Measurements from ENCODE around the gene PNLIPRP2. TPM values are rescaled to one million over a fixed set of nuclear protein-coding genes. Genes with fewer than 3 reads are reported as not detected.

Gene PNLIPRP2
- total and polyA plus RNA-seq, 7 donors, result 0.01 to 0.91 (median 0.14) TPM; not detected in 3

DNA sequence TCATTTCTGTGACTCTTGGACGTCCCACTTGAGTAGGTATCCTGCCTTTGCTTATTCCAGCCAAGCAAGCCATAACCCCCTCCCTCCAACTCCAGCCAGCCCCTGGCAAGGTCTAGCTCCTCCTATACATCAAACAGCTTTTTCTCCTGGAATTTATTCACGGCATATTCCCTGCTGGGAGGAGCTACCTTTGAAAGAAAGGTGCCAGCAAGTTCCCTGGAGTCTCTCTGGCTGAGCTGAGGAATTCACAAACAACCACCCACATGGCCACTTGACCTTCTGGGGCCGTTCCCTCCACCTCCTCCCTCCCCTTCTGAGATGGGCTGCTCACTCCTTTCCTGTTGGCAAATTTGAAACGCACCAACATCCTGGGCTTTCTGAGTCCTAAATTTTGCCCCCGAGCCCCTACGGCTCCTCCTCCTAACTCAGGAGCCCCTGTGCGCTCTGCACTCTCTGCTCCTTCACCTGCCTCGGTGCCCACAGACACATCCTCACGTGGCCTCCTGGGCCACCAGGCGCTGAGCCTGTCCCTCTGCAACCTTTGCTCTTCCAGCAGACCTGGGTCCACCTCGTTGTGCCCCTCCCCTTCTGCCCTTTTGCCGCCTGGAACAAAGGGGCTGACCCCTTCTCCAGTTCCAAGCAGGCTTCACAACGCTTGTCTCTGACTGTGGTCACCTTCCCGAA lies 73.6 kb downstream of the PNLIPRP2 start:
- no peaks in the 10 kb centered on the region for H3K9me3 ChIP-seq
- no peak overlapping the region for H3K27ac ChIP-seq
- H3K27me3 ChIP-seq (ENCODE audit: insufficient read depth in 3 of 3, low read length in 2 of 3), result no peaks in the 10 kb centered on the region
- intact Hi-C loops (cut with DNase I), result loop anchor here in 1 of 2 donors (5.0 kb wide), 1 partner anchor 43 kb away; no protein-coding TSS in a partner anchor
- H3K4me1 ChIP-seq, result no peaks in the 10 kb centered on the region
- WGBS, 3 donors, result 69 to 76% (median 69%) methylated on average over 14 of the region's 14 CpGs
- peaks cover 0 to 10% of the 10 kb centered on the region in 2 donors for H3K36me3 ChIP-seq (ENCODE audit: insufficient read depth in 1 of 2, low read depth in 1 of 2)
- TF ChIP-seq, protein P1, sequence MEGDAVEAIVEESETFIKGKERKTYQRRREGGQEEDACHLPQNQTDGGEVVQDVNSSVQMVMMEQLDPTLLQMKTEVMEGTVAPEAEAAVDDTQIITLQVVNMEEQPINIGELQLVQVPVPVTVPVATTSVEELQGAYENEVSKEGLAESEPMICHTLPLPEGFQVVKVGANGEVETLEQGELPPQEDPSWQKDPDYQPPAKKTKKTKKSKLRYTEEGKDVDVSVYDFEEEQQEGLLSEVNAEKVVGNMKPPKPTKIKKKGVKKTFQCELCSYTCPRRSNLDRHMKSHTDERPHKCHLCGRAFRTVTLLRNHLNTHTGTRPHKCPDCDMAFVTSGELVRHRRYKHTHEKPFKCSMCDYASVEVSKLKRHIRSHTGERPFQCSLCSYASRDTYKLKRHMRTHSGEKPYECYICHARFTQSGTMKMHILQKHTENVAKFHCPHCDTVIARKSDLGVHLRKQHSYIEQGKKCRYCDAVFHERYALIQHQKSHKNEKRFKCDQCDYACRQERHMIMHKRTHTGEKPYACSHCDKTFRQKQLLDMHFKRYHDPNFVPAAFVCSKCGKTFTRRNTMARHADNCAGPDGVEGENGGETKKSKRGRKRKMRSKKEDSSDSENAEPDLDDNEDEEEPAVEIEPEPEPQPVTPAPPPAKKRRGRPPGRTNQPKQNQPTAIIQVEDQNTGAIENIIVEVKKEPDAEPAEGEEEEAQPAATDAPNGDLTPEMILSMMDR (IDR thresholded peaks at IDR 0.05), result no peak
- DNase-seq, result no peak
- no peak for ATAC-seq
- no peak overlapping the region for H3K4me3 ChIP-seq

Other genes with a start within 250 kb of the PNLIPRP2 start
- not detected for gene PNLIPRP3, start 193.1 kb upstream of the PNLIPRP2 start, total RNA-seq
- not detected for gene PNLIPRP3, start 193.1 kb upstream of the PNLIPRP2 start, polyA plus RNA-seq
- gene PNLIP, start 75.0 kb upstream of the PNLIPRP2 start, total RNA-seq, result 1 to 10 TPM in 1 of 4 donors, under 1 TPM in 1, not detected in 2; 0.15 to 3.5 TPM
- gene PNLIP, start 75.0 kb upstream of the PNLIPRP2 start, polyA plus RNA-seq, result under 1 TPM; 0.03 to 0.39 (median 0.10) TPM
- 1 to 10 TPM in 1 of 4 donors, not detected in 3; 1.6 TPM for gene PNLIPRP1, start 30.0 kb upstream of the PNLIPRP2 start, total RNA-seq
- under 1 TPM in 2 of 3 donors, not detected in 1; 0.34 to 0.38 TPM for gene PNLIPRP1, start 30.0 kb upstream of the PNLIPRP2 start, polyA plus RNA-seq
- gene HSPA12A, start 121.6 kb downstream of the PNLIPRP2 start, total RNA-seq, result 10 to 100 TPM in 1 of 4 donors, 1 to 10 TPM in 3; 7.0 to 11.4 (median 8.9) TPM
- gene HSPA12A, start 121.6 kb downstream of the PNLIPRP2 start, polyA plus RNA-seq, result 1 to 10 TPM; 2.6 to 6.9 (median 3.8) TPM
- not detected for gene ENO4, start 228.5 kb downstream of the PNLIPRP2 start, total RNA-seq
- not detected for gene ENO4, start 228.5 kb downstream of the PNLIPRP2 start, polyA plus RNA-seq